K562 (cell line): ENCODE measurements around the gene NPEPPS. TPM values are rescaled to one million over a fixed set of nuclear protein-coding genes. Genes with fewer than 3 reads are reported as not detected.

Source experiments
- ATAC-seq: fragments of 200-7000 bp; cut with Tn5 transposase; 3 replicates; pipeline ENCODE4 v1.9.1; 2020; ENCODE audit warnings: moderate library complexity
- BruUV-seq: library from RNA; stranded (reverse); fragments of 400-500 nt; replicated peaks from 2 replicates; lab custom pipeline; 2021; lab: Mats Ljungman, UMichigan
- CTCF ChIA-PET: fragments of 300-600 bp; formaldehyde crosslinking; extraction: SDS; loops from one replicate; lab custom pipeline; 2021; ENCODE audit warnings: low intra/inter-chr PET ratio; lab: Yijun Ruan, JAX
- POLR2A ChIA-PET: fragments of 300-600, 350-650 bp; sonication (Branson Sonifier 250); formaldehyde crosslinking; extraction: SDS; loops from one replicate; lab custom pipeline; 2021; ENCODE audit warnings: antibody characterized with exemption, inconsistent platforms; lab: Yijun Ruan, JAX
- DNase-seq, 4 experiments: peaks; one replicate each; pipeline versions ENCODE4 v3.0.0 to v3.0.0-alpha.2; 2011 to 2018; ENCODE audit warnings: low spot score in 3 of 4, mixed read lengths in 3 of 4; ENCODE audit errors: extremely low read depth in 1 of 4
- FAIRE-seq: peaks from 2 replicates; lab custom pipeline; 2011; peaks lifted over from hg19 to GRCh38; lab: Jason Lieb, UNC
- H2AFZ ChIP-seq: 2 replicates; pipeline ENCODE4 v1.6.0; 2011; ENCODE audit warnings: low read depth, low read length, control low read depth, inconsistent platforms
- H3K27ac ChIP-seq: fragments of 200-600 bp; 3 replicates; pipeline ENCODE4 v1.8.0; 2011; ENCODE audit warnings: low read depth, mild to moderate bottlenecking, control low read depth, inconsistent platforms, low read length, moderate library complexity, mixed read lengths; ENCODE audit errors: extremely low read depth
- H3K27me3 ChIP-seq, 2 experiments: fragments of 300-600 bp in 1 of 2; 2 replicates in 1 of 2; 3 replicates in 1 of 2; pipeline versions ENCODE4 v1.6.0 to v1.8.0; 2011; ENCODE audit warnings: inconsistent platforms in 2 of 2, low read length in 2 of 2, mild to moderate bottlenecking in 1 of 2, mixed read lengths in 1 of 2, moderate library complexity in 1 of 2; ENCODE audit not compliant: control insufficient read depth in 2 of 2, insufficient read depth in 2 of 2
- H3K36me3 ChIP-seq: fragments of 300-600 bp; 3 replicates; pipeline ENCODE4 v1.8.0; 2011; ENCODE audit warnings: mild to moderate bottlenecking, low read length, inconsistent platforms; ENCODE audit not compliant: control insufficient read depth, insufficient read depth
- H3K4me1 ChIP-seq, 2 experiments: fragments of 200-600 bp in 1 of 2; replicated peaks in 1 of 2; 2 replicates in 1 of 2; 3 replicates in 1 of 2; pipeline versions ENCODE4 v1.5.1 to v1.8.0; 2011; ENCODE audit warnings: inconsistent platforms in 2 of 2, low read length in 2 of 2, mild to moderate bottlenecking in 1 of 2, mixed read lengths in 1 of 2, moderate library complexity in 1 of 2; ENCODE audit not compliant: control insufficient read depth in 2 of 2, insufficient read depth in 2 of 2
- H3K4me2 ChIP-seq: 2 replicates; pipeline ENCODE4 v1.6.1; 2011; ENCODE audit warnings: low read length, control low read depth, inconsistent platforms, mixed read lengths; ENCODE audit not compliant: insufficient read depth
- H3K4me3 ChIP-seq: fragments of 200-600 bp; sonication (generic), shearing (Covaris generic); 2 replicates; pipeline ENCODE4 v1.5.1; 2016; ENCODE audit warnings: control low read depth, inconsistent platforms
- H3K79me2 ChIP-seq: fragments of 200-600 bp; 3 replicates; pipeline ENCODE4 v1.8.0; 2011; ENCODE audit warnings: low read length, inconsistent platforms; ENCODE audit not compliant: control insufficient read depth, insufficient read depth
- H3K9ac ChIP-seq, 2 experiments: 2 replicates each; pipeline versions ENCODE4 v1.6.0 to v1.6.1; 2011; ENCODE audit warnings: low read depth in 2 of 2, low read length in 2 of 2, control low read depth in 1 of 2, inconsistent platforms in 1 of 2, mild to moderate bottlenecking in 1 of 2, mixed read lengths in 1 of 2; ENCODE audit not compliant: insufficient read depth in 1 of 2
- H3K9me1 ChIP-seq: one replicate; pipeline ENCODE4 v1.6.0; 2011; ENCODE audit warnings: inconsistent platforms, mild to moderate bottlenecking, low read length, moderate library complexity; ENCODE audit not compliant: control insufficient read depth, insufficient read depth
- H3K9me3 ChIP-seq: replicated peaks from 2 replicates; pipeline ENCODE4 v1.5.1; 2011; ENCODE audit warnings: low read depth, low read length, inconsistent platforms; ENCODE audit not compliant: control insufficient read depth, insufficient read depth
- H4K20me1 ChIP-seq: replicated peaks from 2 replicates; pipeline ENCODE4 v1.6.1; 2011; ENCODE audit warnings: low read length, inconsistent platforms, mixed read lengths; ENCODE audit not compliant: control insufficient read depth, insufficient read depth
- DACH1 ChIP-seq: fragments of 450-650 bp; IDR thresholded peaks from 2 replicates; pipeline ENCODE4 v1.6.1; 2018; ENCODE audit not compliant: partially characterized antibody
- EHMT2 ChIP-seq: fragments of 450-650 bp; IDR thresholded peaks from 2 replicates; pipeline ENCODE4 v1.6.1; 2018; ENCODE audit warnings: antibody characterized with exemption
- GATAD2A ChIP-seq: fragments of 450-650 bp; IDR thresholded peaks from 2 replicates; pipeline ENCODE4 v1.6.1; 2017
- JUND ChIP-seq, 2 experiments: IDR thresholded peaks; 2 replicates in 1 of 2; 3 replicates in 1 of 2; pipeline ENCODE4 v1.6.1; 2011; ENCODE audit warnings: borderline replicate concordance in 2 of 2, low read depth in 2 of 2, low read length in 2 of 2, improper control_type of control experiment in 1 of 2, missing biosample characterization in 1 of 2, missing genetic modification characterization in 1 of 2, missing genetic modification reagents in 1 of 2
- MEF2D ChIP-seq: conservative IDR thresholded peaks from 2 replicates; pipeline ENCODE4 v1.6.1; 2016; ENCODE audit warnings: low read depth, missing genetic modification characterization, missing compliant biosample characterization
- SP1 ChIP-seq: sonication (generic); formaldehyde crosslinking; IDR thresholded peaks from 2 replicates; pipeline ENCODE4 v1.8.1; 2022; ENCODE audit warnings: mild to moderate bottlenecking, missing genetic modification reagents
- TSC22D4 ChIP-seq: fragments of 450-650 bp; IDR thresholded peaks from 2 replicates; pipeline ENCODE4 v1.6.1; 2016; ENCODE audit warnings: missing genetic modification characterization, missing biosample characterization, control low read depth
- YY1 ChIP-seq, 3 experiments: IDR thresholded peaks; 2 replicates each; pipeline ENCODE4 v1.6.1; 2011; ENCODE audit warnings: low read length in 2 of 3, mild to moderate bottlenecking in 2 of 3, moderate library complexity in 2 of 3, borderline replicate concordance in 1 of 3, control low read depth in 1 of 3, low read depth in 1 of 3; ENCODE audit not compliant: insufficient read depth in 3 of 3, insufficient replicate concordance in 2 of 3, control insufficient read depth in 1 of 3, insufficient read length in 1 of 3; ENCODE audit errors: extremely low read depth in 1 of 3
- ZNF232 ChIP-seq: sonication (generic); formaldehyde crosslinking; IDR thresholded peaks from 2 replicates; pipeline ENCODE4 v1.8.0; 2022; ENCODE audit warnings: mild to moderate bottlenecking, missing genetic modification reagents
- ZNF586 ChIP-seq: fragments of 450-650 bp; formaldehyde crosslinking; conservative IDR thresholded peaks from 2 replicates; pipeline ENCODE4 v1.4.0; 2020; ENCODE audit warnings: mild to moderate bottlenecking, moderate library complexity
- WGBS: fragments of 100-300 bp; shearing (Covaris generic); methylation state at CpG from one replicate; pipeline ENCODE4 v1.1.6; 2016; ENCODE audit warnings: low coverage, mixed read lengths; ENCODE audit not compliant: insufficient coverage; ENCODE audit errors: missing lambda C conversion rate; 5-methylcytosine and 5-hydroxymethylcytosine counted together
- in situ Hi-C: fragments of 300-500 bp; cut with MboI; formaldehyde crosslinking; loops from 4 replicates; pipeline ENCODE4 v1.15.0; 2018; ENCODE audit warnings: inconsistent platforms, mixed read lengths
- intact Hi-C: fragments of 100-400 bp; cut with micrococcal nuclease; formaldehyde crosslinking; loops from 2 replicates; pipeline ENCODE4 v1.14.2; 2022
- polyA plus RNA-seq, 8 experiments: library from polyadenylated mRNA; depleted of rRNA in 4 of 8; stranded (reverse) in 5 of 8; unstranded in 3 of 8; fragments of >200 nt; fragmentation: Nextera tagmentation in 2 of 8; fragmentation: Illumina TruSeq in 1 of 8; extraction: Ambion mirVana in 2 of 8; extraction: Trizol in 1 of 8; gene quantifications; 2 replicates each; pipeline versions ENCODE4 v1.2.1 to v1.2.3, GENCODE V29; 2011 to 2014; ENCODE audit warnings: inconsistent platforms in 1 of 8, missing spikeins in 1 of 8
- total RNA-seq, 7 experiments: library from RNA; depleted of rRNA in 6 of 7; stranded (reverse); fragments of >200 nt in 6 of 7; fragmentation: Illumina TruSeq in 2 of 7; extraction: Trizol in 2 of 7; gene quantifications; 2 replicates each; pipeline versions ENCODE4 v1.2.1 to v1.2.3, GENCODE V29; 2011 to 2021; ENCODE audit warnings: low replicate concordance in 1 of 7
- TF ChIP-seq, protein P1 (sequence below): fragments of 150-350 bp; conservative IDR thresholded peaks from 2 replicates; pipeline ENCODE4 v1.6.1; 2014; ENCODE audit warnings: low read length
- TF ChIP-seq, protein P2 (sequence below): fragments of 450-650 bp; IDR thresholded peaks from 2 replicates; pipeline ENCODE4 v1.7.1; 2018; ENCODE audit warnings: mild to moderate bottlenecking, low read depth; ENCODE audit not compliant: partially characterized antibody
- TF ChIP-seq, protein P3 (sequence below): fragments of 250-450 bp; sonication (Bioruptor Pico); IDR thresholded peaks from 2 replicates; pipeline ENCODE4 v1.9.0; 2021; ENCODE audit warnings: mild to moderate bottlenecking

The NPEPPS gene
- total and polyA plus RNA-seq, 9 of the 15 experiments (the other 6 are each of a cell fraction or from before 2014, with no cell fraction given) = 21.4 to 108 (median 46.0) TPM

DNA sequence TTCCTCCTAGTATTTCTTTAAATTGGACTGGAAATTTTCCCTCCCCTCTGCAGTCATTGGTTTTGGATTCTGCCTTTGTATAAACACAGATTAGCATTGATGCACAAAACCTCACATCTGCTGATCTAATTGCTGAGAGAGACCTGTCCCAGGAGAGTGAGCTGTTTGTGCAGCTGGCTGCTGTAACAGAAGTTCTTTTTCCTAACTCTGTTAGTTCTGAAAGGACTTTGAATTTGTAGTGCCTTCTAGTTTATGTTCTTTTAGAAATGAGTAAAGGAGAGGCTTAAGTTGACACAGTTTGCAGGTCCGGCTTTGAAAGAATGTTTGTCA, 73.7 kb downstream of the NPEPPS start:
- Histone ChIP-seq H3K4me3 (no peak overlapping the region), H3K27ac (no peak overlapping the region), H3K9me3 (no peaks in the 10 kb centered on the region), H3K9me1 (no peaks in the 10 kb centered on the region), H3K9ac (no peak overlapping the region), H3K4me1 (no peaks in the 10 kb centered on the region), H2AFZ (no peak overlapping the region), H4K20me1 (no peaks in the 10 kb centered on the region), H3K36me3 (peaks cover 73% of the 10 kb centered on the region), H3K79me2 (no peaks in the 10 kb centered on the region), H3K27me3 (no peaks in the 10 kb centered on the region), H3K4me2 (no peak overlapping the region)
- DNase-seq = no peak
- BruUV-seq = no TSS peak
- POLR2A ChIA-PET = interaction anchor here (0.6 to 1.4 kb wide), 2 partner anchors 10 to 404 kb away, joined by 3 to 4 read pairs; no protein-coding TSS in a partner anchor
- CTCF ChIA-PET = no interaction called here
- ATAC-seq = no peak
- 92% methylated on average over 1 of the region's 1 CpG for WGBS
- in situ Hi-C loops (loop anchor here (25.0 kb wide), 1 partner anchor 617 kb away; the partner anchor contains the start of gene RPRML), intact Hi-C loops (no loop called here)
- no peak for FAIRE-seq
- TF ChIP-seq, protein P1, sequence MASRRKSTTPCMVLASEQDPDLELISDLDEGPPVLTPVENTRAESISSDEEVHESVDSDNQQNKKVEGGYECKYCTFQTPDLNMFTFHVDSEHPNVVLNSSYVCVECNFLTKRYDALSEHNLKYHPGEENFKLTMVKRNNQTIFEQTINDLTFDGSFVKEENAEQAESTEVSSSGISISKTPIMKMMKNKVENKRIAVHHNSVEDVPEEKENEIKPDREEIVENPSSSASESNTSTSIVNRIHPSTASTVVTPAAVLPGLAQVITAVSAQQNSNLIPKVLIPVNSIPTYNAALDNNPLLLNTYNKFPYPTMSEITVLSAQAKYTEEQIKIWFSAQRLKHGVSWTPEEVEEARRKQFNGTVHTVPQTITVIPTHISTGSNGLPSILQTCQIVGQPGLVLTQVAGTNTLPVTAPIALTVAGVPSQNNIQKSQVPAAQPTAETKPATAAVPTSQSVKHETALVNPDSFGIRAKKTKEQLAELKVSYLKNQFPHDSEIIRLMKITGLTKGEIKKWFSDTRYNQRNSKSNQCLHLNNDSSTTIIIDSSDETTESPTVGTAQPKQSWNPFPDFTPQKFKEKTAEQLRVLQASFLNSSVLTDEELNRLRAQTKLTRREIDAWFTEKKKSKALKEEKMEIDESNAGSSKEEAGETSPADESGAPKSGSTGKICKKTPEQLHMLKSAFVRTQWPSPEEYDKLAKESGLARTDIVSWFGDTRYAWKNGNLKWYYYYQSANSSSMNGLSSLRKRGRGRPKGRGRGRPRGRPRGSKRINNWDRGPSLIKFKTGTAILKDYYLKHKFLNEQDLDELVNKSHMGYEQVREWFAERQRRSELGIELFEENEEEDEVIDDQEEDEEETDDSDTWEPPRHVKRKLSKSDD = no peak
- TF ChIP-seq, protein P2, sequence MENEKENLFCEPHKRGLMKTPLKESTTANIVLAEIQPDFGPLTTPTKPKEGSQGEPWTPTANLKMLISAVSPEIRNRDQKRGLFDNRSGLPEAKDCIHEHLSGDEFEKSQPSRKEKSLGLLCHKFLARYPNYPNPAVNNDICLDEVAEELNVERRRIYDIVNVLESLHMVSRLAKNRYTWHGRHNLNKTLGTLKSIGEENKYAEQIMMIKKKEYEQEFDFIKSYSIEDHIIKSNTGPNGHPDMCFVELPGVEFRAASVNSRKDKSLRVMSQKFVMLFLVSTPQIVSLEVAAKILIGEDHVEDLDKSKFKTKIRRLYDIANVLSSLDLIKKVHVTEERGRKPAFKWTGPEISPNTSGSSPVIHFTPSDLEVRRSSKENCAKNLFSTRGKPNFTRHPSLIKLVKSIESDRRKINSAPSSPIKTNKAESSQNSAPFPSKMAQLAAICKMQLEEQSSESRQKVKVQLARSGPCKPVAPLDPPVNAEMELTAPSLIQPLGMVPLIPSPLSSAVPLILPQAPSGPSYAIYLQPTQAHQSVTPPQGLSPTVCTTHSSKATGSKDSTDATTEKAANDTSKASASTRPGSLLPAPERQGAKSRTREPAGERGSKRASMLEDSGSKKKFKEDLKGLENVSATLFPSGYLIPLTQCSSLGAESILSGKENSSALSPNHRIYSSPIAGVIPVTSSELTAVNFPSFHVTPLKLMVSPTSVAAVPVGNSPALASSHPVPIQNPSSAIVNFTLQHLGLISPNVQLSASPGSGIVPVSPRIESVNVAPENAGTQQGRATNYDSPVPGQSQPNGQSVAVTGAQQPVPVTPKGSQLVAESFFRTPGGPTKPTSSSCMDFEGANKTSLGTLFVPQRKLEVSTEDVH = no peak
- TF ChIP-seq DACH1 (no peak), ZNF232 (CRISPR knock-in tag) (no peak), TSC22D4 (no peak), GATAD2A (no peak), ZNF586 (CRISPR knock-in tag) (no peak), JUND (IDR thresholded peaks at IDR 0.05; ENCODE audit: borderline replicate concordance, low read depth, low read length) (no peak), JUND (tag; IDR thresholded peaks at IDR 0.05; ENCODE audit: borderline replicate concordance, low read depth, low read length) (no peak), MEF2D (tag) (no peak), SP1 (CRISPR knock-in tag) (no peak), EHMT2 (no peak), YY1 (IDR thresholded peaks at IDR 0.05; ENCODE audit: borderline replicate concordance in 1 of 3, control insufficient read depth in 1 of 3, extremely low read depth in 1 of 3, insufficient read depth in 3 of 3, insufficient read length in 1 of 3, insufficient replicate concordance in 2 of 3, low read depth in 1 of 3, low read length in 2 of 3) (no peak)
- TF ChIP-seq, protein P3, sequence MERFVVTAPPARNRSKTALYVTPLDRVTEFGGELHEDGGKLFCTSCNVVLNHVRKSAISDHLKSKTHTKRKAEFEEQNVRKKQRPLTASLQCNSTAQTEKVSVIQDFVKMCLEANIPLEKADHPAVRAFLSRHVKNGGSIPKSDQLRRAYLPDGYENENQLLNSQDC (CRISPR knock-in tag) = no peak
